IMR-90 (cell line): ENCODE measurements around the gene TFDP2.

Experiments used
- FOS ChIP-seq: fragments of 150-350 bp; IDR thresholded peaks from 2 replicates; pipeline ENCODE4 v1.6.1; 2016; ENCODE audit warnings: low read depth, low read length
- MAFK ChIP-seq: IDR thresholded peaks from 2 replicates; pipeline ENCODE4 v1.6.1; 2012; ENCODE audit warnings: low read depth, low read length, improper control_type of control experiment
- NFE2L2 ChIP-seq: fragments of 150-350 bp; IDR thresholded peaks from 2 replicates; pipeline ENCODE4 v1.6.1; 2016; ENCODE audit warnings: low read depth, mild to moderate bottlenecking, low read length
- POLR2A ChIP-seq: IDR thresholded peaks from 2 replicates; pipeline ENCODE4 v1.6.1; 2012; ENCODE audit warnings: mild to moderate bottlenecking, low read depth, low read length
- RAD21 ChIP-seq: IDR thresholded peaks from 2 replicates; pipeline ENCODE4 v1.6.1; 2012; ENCODE audit warnings: low read length, improper control_type of control experiment
- TF ChIP-seq, protein P1 (sequence below): conservative IDR thresholded peaks from 2 replicates; pipeline ENCODE4 v1.5.1; 2012; ENCODE audit warnings: mild to moderate bottlenecking, low read depth, low read length, improper control_type of control experiment

DNA sequence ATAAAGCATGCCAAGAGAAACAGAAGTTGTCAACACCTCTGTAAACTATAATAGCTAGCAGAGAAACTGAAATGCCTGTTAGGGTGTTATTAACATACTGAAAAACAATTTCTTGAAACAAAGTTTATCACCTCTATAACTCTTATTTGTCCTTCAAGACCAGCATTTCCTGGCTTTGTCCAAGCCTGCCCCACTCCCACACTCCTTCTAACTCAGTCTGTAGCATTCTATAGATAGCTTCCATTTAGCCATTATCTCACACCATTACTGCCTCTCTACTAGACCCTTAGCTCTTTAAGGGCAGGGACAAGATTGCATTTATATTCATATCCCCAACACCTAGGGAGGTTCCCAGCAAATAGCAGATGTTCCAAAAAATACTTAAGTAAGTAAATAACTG, 39.5 kb upstream of the TFDP2 start:
- TF ChIP-seq, protein P1, sequence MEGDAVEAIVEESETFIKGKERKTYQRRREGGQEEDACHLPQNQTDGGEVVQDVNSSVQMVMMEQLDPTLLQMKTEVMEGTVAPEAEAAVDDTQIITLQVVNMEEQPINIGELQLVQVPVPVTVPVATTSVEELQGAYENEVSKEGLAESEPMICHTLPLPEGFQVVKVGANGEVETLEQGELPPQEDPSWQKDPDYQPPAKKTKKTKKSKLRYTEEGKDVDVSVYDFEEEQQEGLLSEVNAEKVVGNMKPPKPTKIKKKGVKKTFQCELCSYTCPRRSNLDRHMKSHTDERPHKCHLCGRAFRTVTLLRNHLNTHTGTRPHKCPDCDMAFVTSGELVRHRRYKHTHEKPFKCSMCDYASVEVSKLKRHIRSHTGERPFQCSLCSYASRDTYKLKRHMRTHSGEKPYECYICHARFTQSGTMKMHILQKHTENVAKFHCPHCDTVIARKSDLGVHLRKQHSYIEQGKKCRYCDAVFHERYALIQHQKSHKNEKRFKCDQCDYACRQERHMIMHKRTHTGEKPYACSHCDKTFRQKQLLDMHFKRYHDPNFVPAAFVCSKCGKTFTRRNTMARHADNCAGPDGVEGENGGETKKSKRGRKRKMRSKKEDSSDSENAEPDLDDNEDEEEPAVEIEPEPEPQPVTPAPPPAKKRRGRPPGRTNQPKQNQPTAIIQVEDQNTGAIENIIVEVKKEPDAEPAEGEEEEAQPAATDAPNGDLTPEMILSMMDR: no peak
- TF ChIP-seq RAD21 (no peak), POLR2A (no peak), NFE2L2 (no peak), MAFK (no peak), FOS (no peak)
